VCaP (cell line): ENCODE data around the gene ADORA1.

Source experiments
- H3K27ac ChIP-seq: fragments of 450-650 bp; 2 replicates; pipeline ENCODE4 v1.5.1; 2017
- TF ChIP-seq, protein P1 (sequence below): fragments of 450-650 bp; conservative IDR thresholded peaks from 2 replicates; pipeline ENCODE4 v1.5.1; 2017; ENCODE audit warnings: mild to moderate bottlenecking, moderate library complexity

Gene ADORA1

GRCh38 chr1:203190949-203191348 is 63.4 kb downstream of the ADORA1 start:
- TF ChIP-seq, protein P1, sequence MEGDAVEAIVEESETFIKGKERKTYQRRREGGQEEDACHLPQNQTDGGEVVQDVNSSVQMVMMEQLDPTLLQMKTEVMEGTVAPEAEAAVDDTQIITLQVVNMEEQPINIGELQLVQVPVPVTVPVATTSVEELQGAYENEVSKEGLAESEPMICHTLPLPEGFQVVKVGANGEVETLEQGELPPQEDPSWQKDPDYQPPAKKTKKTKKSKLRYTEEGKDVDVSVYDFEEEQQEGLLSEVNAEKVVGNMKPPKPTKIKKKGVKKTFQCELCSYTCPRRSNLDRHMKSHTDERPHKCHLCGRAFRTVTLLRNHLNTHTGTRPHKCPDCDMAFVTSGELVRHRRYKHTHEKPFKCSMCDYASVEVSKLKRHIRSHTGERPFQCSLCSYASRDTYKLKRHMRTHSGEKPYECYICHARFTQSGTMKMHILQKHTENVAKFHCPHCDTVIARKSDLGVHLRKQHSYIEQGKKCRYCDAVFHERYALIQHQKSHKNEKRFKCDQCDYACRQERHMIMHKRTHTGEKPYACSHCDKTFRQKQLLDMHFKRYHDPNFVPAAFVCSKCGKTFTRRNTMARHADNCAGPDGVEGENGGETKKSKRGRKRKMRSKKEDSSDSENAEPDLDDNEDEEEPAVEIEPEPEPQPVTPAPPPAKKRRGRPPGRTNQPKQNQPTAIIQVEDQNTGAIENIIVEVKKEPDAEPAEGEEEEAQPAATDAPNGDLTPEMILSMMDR: no peak
- no peak overlapping the region for H3K27ac ChIP-seq

GRCh38 chr1:203196371-203196770 is 68.8 kb downstream of the ADORA1 start:
- no peak overlapping the region for H3K27ac ChIP-seq
- TF ChIP-seq, protein P1: no peak

GRCh38 chr1:203197625-203198024 is 70.1 kb downstream of the ADORA1 start:
- no peak overlapping the region for H3K27ac ChIP-seq
- TF ChIP-seq, protein P1: no peak

- TF ChIP-seq, protein P1: no peak
- H3K27ac ChIP-seq: no peak overlapping the region
Observed at GRCh38 chr1:203199002-203199401, 71.5 kb downstream of the ADORA1 start.

GRCh38 chr1:203199481-203199815 is 71.9 kb downstream of the ADORA1 start:
- H3K27ac ChIP-seq: no peak overlapping the region
- TF ChIP-seq, protein P1: no peak

GRCh38 chr1:203199816-203200571 is 72.5 kb downstream of the ADORA1 start:
- no peak overlapping the region for H3K27ac ChIP-seq
- TF ChIP-seq, protein P1: no peak

GRCh38 chr1:203200916-203201315 is 73.4 kb downstream of the ADORA1 start:
- no peak overlapping the region for H3K27ac ChIP-seq
- TF ChIP-seq, protein P1: no peak
